AG09309 (cell line): Measurements from ENCODE around the gene ZBTB39.
A peak's percentile ranks its signal among the peaks of the same experiment; 100 is the strongest.

ENCODE experiments used
- DNase-seq: peaks from one replicate; pipeline ENCODE4 v3.0.0-alpha.2; 2010; ENCODE audit warnings: low read depth
- H3K4me3 ChIP-seq: 2 replicates; pipeline ENCODE4 v1.5.1; 2011; ENCODE audit warnings: mild to moderate bottlenecking, low read depth, low read length, moderate library complexity; ENCODE audit not compliant: control insufficient read depth
- TF ChIP-seq, protein P1 (sequence below): IDR thresholded peaks from 2 replicates; pipeline ENCODE4 v1.5.1; 2011; ENCODE audit warnings: mild to moderate bottlenecking, low read depth, low read length, inconsistent platforms; ENCODE audit not compliant: insufficient read depth, control insufficient read depth; ENCODE audit errors: missing control alignments

ZBTB39 gene

GRCh38 chr12:57010627-57011247, 4.4 kb upstream of the ZBTB39 start:
- no peak overlapping the region for H3K4me3 ChIP-seq
- TF ChIP-seq, protein P1, sequence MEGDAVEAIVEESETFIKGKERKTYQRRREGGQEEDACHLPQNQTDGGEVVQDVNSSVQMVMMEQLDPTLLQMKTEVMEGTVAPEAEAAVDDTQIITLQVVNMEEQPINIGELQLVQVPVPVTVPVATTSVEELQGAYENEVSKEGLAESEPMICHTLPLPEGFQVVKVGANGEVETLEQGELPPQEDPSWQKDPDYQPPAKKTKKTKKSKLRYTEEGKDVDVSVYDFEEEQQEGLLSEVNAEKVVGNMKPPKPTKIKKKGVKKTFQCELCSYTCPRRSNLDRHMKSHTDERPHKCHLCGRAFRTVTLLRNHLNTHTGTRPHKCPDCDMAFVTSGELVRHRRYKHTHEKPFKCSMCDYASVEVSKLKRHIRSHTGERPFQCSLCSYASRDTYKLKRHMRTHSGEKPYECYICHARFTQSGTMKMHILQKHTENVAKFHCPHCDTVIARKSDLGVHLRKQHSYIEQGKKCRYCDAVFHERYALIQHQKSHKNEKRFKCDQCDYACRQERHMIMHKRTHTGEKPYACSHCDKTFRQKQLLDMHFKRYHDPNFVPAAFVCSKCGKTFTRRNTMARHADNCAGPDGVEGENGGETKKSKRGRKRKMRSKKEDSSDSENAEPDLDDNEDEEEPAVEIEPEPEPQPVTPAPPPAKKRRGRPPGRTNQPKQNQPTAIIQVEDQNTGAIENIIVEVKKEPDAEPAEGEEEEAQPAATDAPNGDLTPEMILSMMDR: no peak
- no peak for DNase-seq

GRCh38 chr12:57009949-57010626, 3.7 kb upstream of the ZBTB39 start:
- TF ChIP-seq, protein P1: no peak
- DNase-seq: no peak
- H3K4me3 ChIP-seq: no peak overlapping the region

DNA sequence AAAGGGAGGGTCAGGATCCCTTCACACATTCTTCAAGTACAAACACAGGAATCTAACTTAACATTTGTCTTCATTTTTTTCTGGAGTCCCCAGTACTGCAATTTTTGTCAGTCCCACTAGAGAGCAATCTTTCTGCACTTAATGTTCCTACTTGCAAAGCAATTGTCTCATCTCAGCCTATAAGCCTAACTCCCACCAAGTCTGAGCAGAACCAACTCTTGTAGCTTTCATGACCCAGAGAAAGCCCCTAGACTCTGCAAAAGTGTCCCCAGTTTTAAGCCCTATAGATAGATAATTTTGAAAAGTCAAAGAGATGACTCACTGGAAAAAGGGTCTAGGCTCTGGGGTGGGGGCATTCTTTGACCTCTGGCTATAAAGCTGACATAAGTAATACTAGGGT, 1.8 kb upstream of the ZBTB39 start:
- H3K4me3 ChIP-seq: no peak overlapping the region
- DNase-seq: peak; percentile 50
- TF ChIP-seq, protein P1: peak; percentile 69

GRCh38 chr12:57006809-57007475, 596 bp upstream of the ZBTB39 start:
- no peak for DNase-seq
- H3K4me3 ChIP-seq: peak overlapping the region; percentile 32
- TF ChIP-seq, protein P1: no peak

GRCh38 chr12:57004651-57005050, 1.7 kb downstream of the ZBTB39 start:
- DNase-seq: no peak
- H3K4me3 ChIP-seq: no peak overlapping the region
- TF ChIP-seq, protein P1: no peak

GRCh38 chr12:57003395-57003794, 3.0 kb downstream of the ZBTB39 start:
- H3K4me3 ChIP-seq: no peak overlapping the region
- no peak for DNase-seq
- TF ChIP-seq, protein P1: no peak
